GM23338 (cell line): ENCODE data around the gene UBA5. TPM values are rescaled to one million over a fixed set of nuclear protein-coding genes. Genes with fewer than 3 reads are reported as not detected.

ENCODE experiments used
- ATAC-seq: fragments of 200-7000 bp; cut with Tn5 transposase; 3 replicates; pipeline ENCODE4 v1.9.1; 2020
- DNase-seq: peaks from one replicate; pipeline ENCODE4 v3.0.0-alpha.2; 2015; ENCODE audit warnings: low spot score
- H2AFZ ChIP-seq: fragments of 200-600 bp; sonication (generic); 2 replicates; pipeline ENCODE4 v1.8.0; 2016; ENCODE audit warnings: antibody characterized with exemption, mild to moderate bottlenecking, moderate library complexity
- H3F3A ChIP-seq: fragments of 200-600 bp; sonication (generic); replicated peaks from 2 replicates; pipeline ENCODE4 v1.8.0; 2017; ENCODE audit warnings: antibody characterized with exemption, mixed run types, low read depth
- H3K27ac ChIP-seq: fragments of 200-600 bp; sonication (generic); 2 replicates; pipeline ENCODE4 v1.6.1; 2016; ENCODE audit warnings: low read depth
- H3K27me3 ChIP-seq: fragments of 200-600 bp; sonication (generic); 2 replicates; pipeline ENCODE4 v1.8.0; 2016; ENCODE audit warnings: mild to moderate bottlenecking, mixed run types, moderate library complexity; ENCODE audit not compliant: insufficient read depth
- H3K36me3 ChIP-seq: fragments of 200-600 bp; sonication (generic); 2 replicates; pipeline ENCODE4 v1.8.0; 2016; ENCODE audit warnings: mild to moderate bottlenecking; ENCODE audit not compliant: insufficient read depth
- H3K4me1 ChIP-seq: fragments of 200-600 bp; sonication (generic); 2 replicates; pipeline ENCODE4 v1.8.0; 2016; ENCODE audit warnings: mild to moderate bottlenecking, moderate library complexity; ENCODE audit not compliant: insufficient read depth
- H3K4me2 ChIP-seq: fragments of 200-600 bp; sonication (generic); 2 replicates; pipeline ENCODE4 v1.7.1; 2017; ENCODE audit warnings: mixed run types
- H3K4me3 ChIP-seq: fragments of 200-600 bp; sonication (generic); 2 replicates; pipeline ENCODE4 v1.6.1; 2016; ENCODE audit warnings: mixed run types
- H3K79me2 ChIP-seq: fragments of 200-600 bp; sonication (generic); replicated peaks from 2 replicates; pipeline ENCODE4 v1.8.0; 2017; ENCODE audit warnings: mild to moderate bottlenecking; ENCODE audit not compliant: insufficient read depth
- H3K9me2 ChIP-seq: fragments of 200-600 bp; sonication (generic); 2 replicates; pipeline ENCODE4 v1.8.0; 2017; ENCODE audit not compliant: insufficient read depth
- H4K20me1 ChIP-seq: fragments of 200-600 bp; sonication (generic); replicated peaks from 2 replicates; pipeline ENCODE4 v1.8.0; 2017; ENCODE audit warnings: mild to moderate bottlenecking; ENCODE audit not compliant: insufficient read depth
- H3K27ac Mint-ChIP-seq: 2 replicates; pipeline ENCODE4 v1.8.0; 2020; ENCODE audit warnings: inconsistent platforms, mild to moderate bottlenecking, moderate library complexity, mixed read lengths
- H3K27me3 Mint-ChIP-seq: 3 replicates; pipeline ENCODE4 v1.8.0; 2022; ENCODE audit warnings: low read depth, mild to moderate bottlenecking, moderate library complexity, mixed read lengths, inconsistent platforms; ENCODE audit not compliant: insufficient read depth, poor library complexity
- H3K36me3 Mint-ChIP-seq: 3 replicates; pipeline ENCODE4 v1.8.0; 2021; ENCODE audit warnings: low read depth, mild to moderate bottlenecking, inconsistent platforms, moderate library complexity, mixed read lengths
- H3K4me1 Mint-ChIP-seq: 3 replicates; pipeline ENCODE4 v1.8.0; 2020; ENCODE audit warnings: mild to moderate bottlenecking, inconsistent platforms, mixed read lengths
- H3K4me3 Mint-ChIP-seq: 3 replicates; pipeline ENCODE4 v1.8.0; 2021; ENCODE audit warnings: moderate library complexity, mild to moderate bottlenecking, inconsistent platforms, mixed read lengths
- H3K9me3 Mint-ChIP-seq: 3 replicates; pipeline ENCODE4 v1.8.0; 2020; ENCODE audit warnings: moderate library complexity, mild to moderate bottlenecking, inconsistent platforms, mixed read lengths
- CREB1 ChIP-seq: fragments of 250-450 bp; sonication (Bioruptor Pico); IDR thresholded peaks from 2 replicates; pipeline ENCODE4 v1.5.0; 2020; ENCODE audit warnings: low read depth, mild to moderate bottlenecking, moderate library complexity
- EZH2 ChIP-seq: fragments of 200-600 bp; sonication (generic); IDR thresholded peaks from one replicate; pipeline ENCODE4 v1.8.0; 2017; ENCODE audit warnings: antibody characterized with exemption, mild to moderate bottlenecking, low read depth; ENCODE audit not compliant: unreplicated experiment
- JUNB ChIP-seq: IDR thresholded peaks from one replicate; pipeline ENCODE4 v1.6.1; 2016; ENCODE audit warnings: antibody characterized with exemption; ENCODE audit not compliant: unreplicated experiment
- NANOG ChIP-seq: IDR thresholded peaks from 2 replicates; pipeline ENCODE4 v1.6.1; 2016; ENCODE audit warnings: antibody characterized with exemption, borderline replicate concordance
- polyA plus RNA-seq: library from polyadenylated mRNA; unstranded; fragments of >200 nt; fragmentation: Nextera tagmentation; extraction: Ambion mirVana; gene quantifications from 2 replicates; pipeline ENCODE4 v1.2.1, GENCODE V29; 2016
- total RNA-seq: library from RNA; depleted of rRNA; stranded (reverse); fragments of >200 nt; shearing (Covaris generic); gene quantifications from 2 replicates; pipeline ENCODE4 v1.2.3, GENCODE V29; 2014
- TF ChIP-seq, protein P1 (sequence below): fragments of 250-450 bp; sonication (Bioruptor Pico); IDR thresholded peaks from 2 replicates; pipeline ENCODE4 v1.5.0; 2020; ENCODE audit warnings: mild to moderate bottlenecking, moderate library complexity
- TF ChIP-seq, protein P2 (sequence below): IDR thresholded peaks from one replicate; pipeline ENCODE4 v1.6.1; 2018; ENCODE audit warnings: antibody characterized with exemption; ENCODE audit not compliant: unreplicated experiment

The UBA5 gene
- total and polyA plus RNA-seq, 2 experiments from 2014 or later = 22.8 to 51.5 TPM

DNA sequence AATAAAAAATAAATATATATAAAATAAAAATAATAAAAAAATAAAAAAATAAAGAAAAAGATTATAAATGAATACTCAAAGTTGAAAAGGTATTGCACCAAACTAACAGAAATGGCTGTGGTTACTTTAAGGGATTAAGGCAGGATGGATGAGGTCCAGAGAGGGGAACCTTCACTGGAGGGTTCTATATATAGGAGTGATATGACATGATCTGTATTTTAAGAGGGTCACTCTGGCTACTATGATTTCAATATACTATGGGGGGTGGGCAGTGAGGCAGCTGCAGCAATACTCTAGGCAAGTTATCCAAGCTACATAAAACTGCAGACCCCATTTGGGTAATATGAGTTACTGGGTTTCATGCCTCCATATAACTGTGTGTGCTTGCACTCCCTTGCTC is 25.1 kb upstream of the UBA5 start (continued):
- TF ChIP-seq, protein P1, sequence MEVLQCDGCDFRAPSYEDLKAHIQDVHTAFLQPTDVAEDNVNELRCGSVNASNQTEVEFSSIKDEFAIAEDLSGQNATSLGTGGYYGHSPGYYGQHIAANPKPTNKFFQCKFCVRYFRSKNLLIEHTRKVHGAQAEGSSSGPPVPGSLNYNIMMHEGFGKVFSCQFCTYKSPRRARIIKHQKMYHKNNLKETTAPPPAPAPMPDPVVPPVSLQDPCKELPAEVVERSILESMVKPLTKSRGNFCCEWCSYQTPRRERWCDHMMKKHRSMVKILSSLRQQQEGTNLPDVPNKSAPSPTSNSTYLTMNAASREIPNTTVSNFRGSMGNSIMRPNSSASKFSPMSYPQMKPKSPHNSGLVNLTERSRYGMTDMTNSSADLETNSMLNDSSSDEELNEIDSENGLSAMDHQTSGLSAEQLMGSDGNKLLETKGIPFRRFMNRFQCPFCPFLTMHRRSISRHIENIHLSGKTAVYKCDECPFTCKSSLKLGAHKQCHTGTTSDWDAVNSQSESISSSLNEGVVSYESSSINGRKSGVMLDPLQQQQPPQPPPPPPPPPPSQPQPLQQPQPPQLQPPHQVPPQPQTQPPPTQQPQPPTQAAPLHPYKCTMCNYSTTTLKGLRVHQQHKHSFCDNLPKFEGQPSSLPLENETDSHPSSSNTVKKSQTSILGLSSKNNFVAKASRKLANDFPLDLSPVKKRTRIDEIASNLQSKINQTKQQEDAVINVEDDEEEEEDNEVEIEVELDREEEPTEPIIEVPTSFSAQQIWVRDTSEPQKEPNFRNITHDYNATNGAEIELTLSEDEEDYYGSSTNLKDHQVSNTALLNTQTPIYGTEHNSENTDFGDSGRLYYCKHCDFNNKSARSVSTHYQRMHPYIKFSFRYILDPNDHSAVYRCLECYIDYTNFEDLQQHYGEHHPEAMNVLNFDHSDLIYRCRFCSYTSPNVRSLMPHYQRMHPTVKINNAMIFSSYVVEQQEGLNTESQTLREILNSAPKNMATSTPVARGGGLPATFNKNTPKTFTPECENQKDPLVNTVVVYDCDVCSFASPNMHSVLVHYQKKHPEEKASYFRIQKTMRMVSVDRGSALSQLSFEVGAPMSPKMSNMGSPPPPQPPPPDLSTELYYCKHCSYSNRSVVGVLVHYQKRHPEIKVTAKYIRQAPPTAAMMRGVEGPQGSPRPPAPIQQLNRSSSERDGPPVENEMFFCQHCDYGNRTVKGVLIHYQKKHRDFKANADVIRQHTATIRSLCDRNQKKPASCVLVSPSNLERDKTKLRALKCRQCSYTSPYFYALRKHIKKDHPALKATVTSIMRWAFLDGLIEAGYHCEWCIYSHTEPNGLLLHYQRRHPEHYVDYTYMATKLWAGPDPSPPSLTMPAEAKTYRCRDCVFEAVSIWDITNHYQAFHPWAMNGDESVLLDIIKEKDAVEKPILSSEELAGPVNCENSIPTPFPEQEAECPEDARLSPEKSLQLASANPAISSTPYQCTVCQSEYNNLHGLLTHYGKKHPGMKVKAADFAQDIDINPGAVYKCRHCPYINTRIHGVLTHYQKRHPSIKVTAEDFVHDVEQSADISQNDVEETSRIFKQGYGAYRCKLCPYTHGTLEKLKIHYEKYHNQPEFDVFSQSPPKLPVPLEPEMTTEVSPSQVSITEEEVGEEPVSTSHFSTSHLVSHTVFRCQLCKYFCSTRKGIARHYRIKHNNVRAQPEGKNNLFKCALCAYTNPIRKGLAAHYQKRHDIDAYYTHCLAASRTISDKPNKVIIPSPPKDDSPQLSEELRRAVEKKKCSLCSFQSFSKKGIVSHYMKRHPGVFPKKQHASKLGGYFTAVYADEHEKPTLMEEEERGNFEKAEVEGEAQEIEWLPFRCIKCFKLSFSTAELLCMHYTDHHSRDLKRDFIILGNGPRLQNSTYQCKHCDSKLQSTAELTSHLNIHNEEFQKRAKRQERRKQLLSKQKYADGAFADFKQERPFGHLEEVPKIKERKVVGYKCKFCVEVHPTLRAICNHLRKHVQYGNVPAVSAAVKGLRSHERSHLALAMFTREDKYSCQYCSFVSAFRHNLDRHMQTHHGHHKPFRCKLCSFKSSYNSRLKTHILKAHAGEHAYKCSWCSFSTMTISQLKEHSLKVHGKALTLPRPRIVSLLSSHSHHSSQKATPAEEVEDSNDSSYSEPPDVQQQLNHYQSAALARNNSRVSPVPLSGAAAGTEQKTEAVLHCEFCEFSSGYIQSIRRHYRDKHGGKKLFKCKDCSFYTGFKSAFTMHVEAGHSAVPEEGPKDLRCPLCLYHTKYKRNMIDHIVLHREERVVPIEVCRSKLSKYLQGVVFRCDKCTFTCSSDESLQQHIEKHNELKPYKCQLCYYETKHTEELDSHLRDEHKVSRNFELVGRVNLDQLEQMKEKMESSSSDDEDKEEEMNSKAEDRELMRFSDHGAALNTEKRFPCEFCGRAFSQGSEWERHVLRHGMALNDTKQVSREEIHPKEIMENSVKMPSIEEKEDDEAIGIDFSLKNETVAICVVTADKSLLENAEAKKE (CRISPR knock-in tag) = no peak
- TF ChIP-seq CREB1 (CRISPR knock-in tag) (no peak), EZH2 (no peak), JUNB (no peak), NANOG (no peak)

DNA sequence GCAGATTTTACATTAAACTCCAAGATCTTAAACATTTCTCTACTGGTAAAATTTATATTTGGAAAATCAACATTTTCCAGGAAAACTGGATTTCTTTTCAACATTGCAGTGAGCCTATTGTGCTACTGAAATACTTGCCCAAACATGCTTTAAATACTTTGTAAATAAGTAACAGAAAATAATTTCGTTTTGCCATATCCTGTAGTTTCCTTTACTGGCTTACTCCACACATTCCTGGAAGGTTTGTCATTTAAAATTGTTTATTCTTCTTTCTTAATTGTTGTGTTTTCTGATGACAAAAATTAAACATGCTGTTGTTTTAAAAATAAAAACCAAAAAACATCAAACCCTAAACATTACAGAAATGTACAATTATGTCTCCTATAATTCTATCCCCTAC is 22.5 kb upstream of the UBA5 start:
- Histone ChIP-seq H3K4me3 (no peak overlapping the region), H3F3A (no peaks in the 10 kb centered on the region), H2AFZ (no peak overlapping the region), H3K79me2 (no peaks in the 10 kb centered on the region), H4K20me1 (no peaks in the 10 kb centered on the region), H3K36me3 (no peaks in the 10 kb centered on the region), H3K4me2 (no peak overlapping the region), H3K4me1 (no peaks in the 10 kb centered on the region), H3K27me3 (no peaks in the 10 kb centered on the region), H3K9me2 (no peaks in the 10 kb centered on the region), H3K27ac (no peak overlapping the region)
- H3K36me3 Mint-ChIP-seq = no peaks in the 10 kb centered on the region
- no peaks in the 10 kb centered on the region for H3K9me3 Mint-ChIP-seq
- H3K27me3 Mint-ChIP-seq = peaks cover 2% of the 10 kb centered on the region
- DNase-seq (no peak), ATAC-seq (no peak)
- no peaks in the 10 kb centered on the region for H3K4me1 Mint-ChIP-seq
- no peak overlapping the region for H3K4me3 Mint-ChIP-seq
- TF ChIP-seq, protein P1 (CRISPR knock-in tag) = no peak
- TF ChIP-seq, protein P2, sequence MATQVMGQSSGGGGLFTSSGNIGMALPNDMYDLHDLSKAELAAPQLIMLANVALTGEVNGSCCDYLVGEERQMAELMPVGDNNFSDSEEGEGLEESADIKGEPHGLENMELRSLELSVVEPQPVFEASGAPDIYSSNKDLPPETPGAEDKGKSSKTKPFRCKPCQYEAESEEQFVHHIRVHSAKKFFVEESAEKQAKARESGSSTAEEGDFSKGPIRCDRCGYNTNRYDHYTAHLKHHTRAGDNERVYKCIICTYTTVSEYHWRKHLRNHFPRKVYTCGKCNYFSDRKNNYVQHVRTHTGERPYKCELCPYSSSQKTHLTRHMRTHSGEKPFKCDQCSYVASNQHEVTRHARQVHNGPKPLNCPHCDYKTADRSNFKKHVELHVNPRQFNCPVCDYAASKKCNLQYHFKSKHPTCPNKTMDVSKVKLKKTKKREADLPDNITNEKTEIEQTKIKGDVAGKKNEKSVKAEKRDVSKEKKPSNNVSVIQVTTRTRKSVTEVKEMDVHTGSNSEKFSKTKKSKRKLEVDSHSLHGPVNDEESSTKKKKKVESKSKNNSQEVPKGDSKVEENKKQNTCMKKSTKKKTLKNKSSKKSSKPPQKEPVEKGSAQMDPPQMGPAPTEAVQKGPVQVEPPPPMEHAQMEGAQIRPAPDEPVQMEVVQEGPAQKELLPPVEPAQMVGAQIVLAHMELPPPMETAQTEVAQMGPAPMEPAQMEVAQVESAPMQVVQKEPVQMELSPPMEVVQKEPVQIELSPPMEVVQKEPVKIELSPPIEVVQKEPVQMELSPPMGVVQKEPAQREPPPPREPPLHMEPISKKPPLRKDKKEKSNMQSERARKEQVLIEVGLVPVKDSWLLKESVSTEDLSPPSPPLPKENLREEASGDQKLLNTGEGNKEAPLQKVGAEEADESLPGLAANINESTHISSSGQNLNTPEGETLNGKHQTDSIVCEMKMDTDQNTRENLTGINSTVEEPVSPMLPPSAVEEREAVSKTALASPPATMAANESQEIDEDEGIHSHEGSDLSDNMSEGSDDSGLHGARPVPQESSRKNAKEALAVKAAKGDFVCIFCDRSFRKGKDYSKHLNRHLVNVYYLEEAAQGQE = no peak
- H3K27ac Mint-ChIP-seq = no peak overlapping the region
